Retinal pigment epithelial cell (primary cell): Measurements from ENCODE around the gene ZNF280D.

ENCODE experiments used
- DNase-seq: peaks from one replicate; pipeline ENCODE4 v3.0.0-alpha.2; 2010; ENCODE audit warnings: low read depth
- H3K4me3 ChIP-seq: 2 replicates; pipeline ENCODE4 v1.5.1; 2011; ENCODE audit warnings: mild to moderate bottlenecking, low read length, control low read depth, moderate library complexity
- CTCF ChIP-seq: conservative IDR thresholded peaks from 2 replicates; pipeline ENCODE4 v1.5.1; 2011; ENCODE audit warnings: low read depth, low read length, control low read depth, inconsistent platforms

Gene ZNF280D

GRCh38 chr15:56679225-56679624 is 54.1 kb downstream of the ZNF280D start:
- H3K4me3 ChIP-seq = no peak overlapping the region
- no peak for TF ChIP-seq CTCF
- no peak for DNase-seq

GRCh38 chr15:56678571-56678970 is 54.7 kb downstream of the ZNF280D start:
- H3K4me3 ChIP-seq = no peak overlapping the region
- DNase-seq = no peak
- no peak for TF ChIP-seq CTCF

GRCh38 chr15:56677271-56677670 is 56.0 kb downstream of the ZNF280D start:
- no peak for DNase-seq
- no peak overlapping the region for H3K4me3 ChIP-seq
- TF ChIP-seq CTCF = no peak

GRCh38 chr15:56675930-56676329 is 57.4 kb downstream of the ZNF280D start:
- no peak for DNase-seq
- TF ChIP-seq CTCF = no peak

GRCh38 chr15:56674857-56675256 is 58.5 kb downstream of the ZNF280D start:
- no peak overlapping the region for H3K4me3 ChIP-seq
- DNase-seq = no peak
- no peak for TF ChIP-seq CTCF

More at GRCh38 chr15:56675930-56676329, 57.4 kb downstream of the ZNF280D start:
- no peak overlapping the region for H3K4me3 ChIP-seq

GRCh38 chr15:56672721-56673120 is 60.6 kb downstream of the ZNF280D start:
- TF ChIP-seq CTCF = no peak

GRCh38 chr15:56667517-56667916 is 65.8 kb downstream of the ZNF280D start:
- TF ChIP-seq CTCF = no peak
- DNase-seq = no peak
- no peak overlapping the region for H3K4me3 ChIP-seq

More at GRCh38 chr15:56672721-56673120, 60.6 kb downstream of the ZNF280D start:
- DNase-seq = peak; percentile 26
- H3K4me3 ChIP-seq = no peak overlapping the region
